DOHH2 (cell line): ENCODE data around the gene HERC3.

Experiments used
- H3F3A ChIP-seq: fragments of 200-600 bp; sonication (generic), shearing (Covaris generic); 2 replicates; pipeline ENCODE4 v1.6.0; 2016; ENCODE audit warnings: antibody characterized with exemption, mild to moderate bottlenecking; ENCODE audit not compliant: control insufficient read depth, insufficient read depth
- H3K27ac ChIP-seq: fragments of 200-600 bp; sonication (generic); 2 replicates; pipeline ENCODE4 v1.5.1; 2014; ENCODE audit warnings: low read depth, mild to moderate bottlenecking, low read length, moderate library complexity
- H3K27me3 ChIP-seq: fragments of 200-600 bp; sonication (generic); 2 replicates; pipeline ENCODE4 v1.6.1; 2014; ENCODE audit warnings: mild to moderate bottlenecking, low read length, mixed read lengths; ENCODE audit not compliant: control insufficient read depth
- H3K36me3 ChIP-seq: fragments of 200-600 bp; sonication (generic); 2 replicates; pipeline ENCODE4 v1.6.1; 2014; ENCODE audit warnings: mild to moderate bottlenecking, low read length, moderate library complexity, mixed read lengths; ENCODE audit not compliant: control insufficient read depth
- H3K4me1 ChIP-seq: fragments of 200-600 bp; sonication (generic); 2 replicates; pipeline ENCODE4 v1.6.1; 2014; ENCODE audit warnings: mild to moderate bottlenecking, low read length, mixed read lengths; ENCODE audit not compliant: control insufficient read depth
- H3K4me2 ChIP-seq: fragments of 200-600 bp; sonication (generic); 2 replicates; pipeline ENCODE4 v1.6.0; 2014; ENCODE audit warnings: mild to moderate bottlenecking, low read length, moderate library complexity
- H3K4me3 ChIP-seq: fragments of 200-600 bp; sonication (generic); 2 replicates; pipeline ENCODE4 v1.5.1; 2014; ENCODE audit warnings: mild to moderate bottlenecking, low read length, mixed read lengths
- H3K79me2 ChIP-seq: fragments of 200-600 bp; sonication (generic); 2 replicates; pipeline ENCODE4 v1.6.1; 2014; ENCODE audit warnings: mild to moderate bottlenecking, low read length, mixed read lengths; ENCODE audit not compliant: control insufficient read depth
- H3K9me2 ChIP-seq: fragments of 200-600 bp; sonication (generic); replicated peaks from 2 replicates; pipeline ENCODE4 v1.6.1; 2014; ENCODE audit warnings: mild to moderate bottlenecking, low read length, mixed read lengths; ENCODE audit not compliant: control insufficient read depth
- H3K9me3 ChIP-seq: fragments of 200-600 bp; sonication (generic); 2 replicates; pipeline ENCODE4 v1.6.1; 2014; ENCODE audit warnings: antibody characterized with exemption, low read length, mixed read lengths; ENCODE audit not compliant: control insufficient read depth, insufficient read depth
- H4K20me1 ChIP-seq: fragments of 200-600 bp; sonication (generic); 2 replicates; pipeline ENCODE4 v1.6.0; 2014; ENCODE audit warnings: low read depth, mild to moderate bottlenecking, antibody characterized with exemption, low read length, moderate library complexity; ENCODE audit not compliant: control insufficient read depth, insufficient read depth
- CTCF ChIP-seq: fragments of 200-600 bp; sonication (generic); IDR thresholded peaks from one replicate; pipeline ENCODE4 v1.5.1; 2014; ENCODE audit warnings: antibody characterized with exemption, mild to moderate bottlenecking, low read depth, low read length; ENCODE audit not compliant: poor library complexity, severe bottlenecking
- EZH2phosphoT487 ChIP-seq: fragments of 200-600 bp; sonication (generic); IDR thresholded peaks from 2 replicates; pipeline ENCODE4 v1.6.1; 2017; ENCODE audit warnings: borderline replicate concordance, mild to moderate bottlenecking, antibody characterized with exemption, low read length, moderate library complexity, mixed read lengths

HERC3 gene

GRCh38 chr4:88697588-88698329 lies 105.5 kb downstream of the HERC3 start, which contains the start of gene NAP1L5:
Gene NAP1L5, minus strand, starts transcription at chr4:88697829. Its CDS starts 75 bp downstream, at chr4:88697754.
- Histone ChIP-seq H3K27ac (no peak within 1 kb of the TSS), H3K4me2 (peak within 1 kb of the TSS; percentile 60)

GRCh38 chr4:88698519-88698918 lies 106.2 kb downstream of the HERC3 start:
- Histone ChIP-seq H3K4me3 (no peak overlapping the region), H4K20me1 (no peaks in the 10 kb centered on the region), H3K79me2 (no peaks in the 10 kb centered on the region), H3F3A (no peaks in the 10 kb centered on the region), H3K27me3 (no peaks in the 10 kb centered on the region), H3K9me2 (no peaks in the 10 kb centered on the region), H3K36me3 (no peaks in the 10 kb centered on the region), H3K9me3 (no peaks in the 10 kb centered on the region), H3K4me2 (no peak overlapping the region), H3K27ac (no peak overlapping the region), H3K4me1 (no peaks in the 10 kb centered on the region)
- TF ChIP-seq EZH2phosphoT487, result no peak
- no peak for TF ChIP-seq CTCF

More at GRCh38 chr4:88697588-88698329, 105.5 kb downstream of the HERC3 start, which contains the start of gene NAP1L5:
- no peaks in the 10 kb centered on the region for H3K27me3 ChIP-seq
- H4K20me1 ChIP-seq, result no peaks in the 10 kb centered on the region
- no peaks in the 10 kb centered on the region for H3K9me3 ChIP-seq
- no peaks in the 10 kb centered on the region for H3K4me1 ChIP-seq
- H3F3A ChIP-seq, result no peaks in the 10 kb centered on the region
- no peaks in the 10 kb centered on the region for H3K9me2 ChIP-seq
- no peaks in the 10 kb centered on the region for H3K36me3 ChIP-seq
- H3K79me2 ChIP-seq, result no peaks in the 10 kb centered on the region
- peak within 1 kb of the TSS; percentile 73 for H3K4me3 ChIP-seq
- TF ChIP-seq CTCF (no peak), EZH2phosphoT487 (no peak)

- no peaks in the 10 kb centered on the region for H3K36me3 ChIP-seq
- no peaks in the 10 kb centered on the region for H3K4me1 ChIP-seq
- H3K9me3 ChIP-seq, result no peaks in the 10 kb centered on the region
- H3K4me2 ChIP-seq, result no peak overlapping the region
- H3F3A ChIP-seq, result no peaks in the 10 kb centered on the region
- TF ChIP-seq CTCF (no peak), EZH2phosphoT487 (no peak)
- H3K27ac ChIP-seq, result no peak overlapping the region
- no peaks in the 10 kb centered on the region for H3K27me3 ChIP-seq
- H3K79me2 ChIP-seq, result no peaks in the 10 kb centered on the region
- H3K9me2 ChIP-seq, result no peaks in the 10 kb centered on the region
- H3K4me3 ChIP-seq, result no peak overlapping the region
- no peaks in the 10 kb centered on the region for H4K20me1 ChIP-seq
These were observed 110.5 kb downstream of the HERC3 start for GRCh38 chr4:88702782-88703181.
